ENCODE results near the gene STRADB. TPM values are rescaled to one million over a fixed set of nuclear protein-coding genes. Genes with fewer than 3 reads are reported as not detected.
"Not testable (repeated sequence)": the region's sequence is repeated elsewhere in the genome, so short reads cannot be mapped to it uniquely, and the experiment has no call there.

Gene STRADB
- total and polyA plus RNA-seq, 4 experiments from 2014 or later, result 17.3 to 36.2 (median 21.6) TPM

GRCh38 chr2:201472411-201472810 is 20.9 kb downstream of the STRADB start:
- Histone ChIP-seq H3K27me3 (ENCODE audit: insufficient read depth, low read length) (no peaks in the 10 kb centered on the region), H3K27ac (ENCODE audit: low read depth, low read length) (no peak overlapping the region), H3K9me3 (ENCODE audit: control insufficient read depth in 1 of 2, low read length in 2 of 2) (no peaks in the 10 kb centered on the region), H3K36me3 (ENCODE audit: insufficient read depth, low read length) (peaks cover 17% of the 10 kb centered on the region), H3K4me3 (ENCODE audit: low read length in 2 of 2) (no peak overlapping the region), H3K4me1 (ENCODE audit: insufficient read depth, low read length) (no peaks in the 10 kb centered on the region)
- intact Hi-C loops (cut with micrococcal nuclease), result no loop called here
- ChIA-PET CTCF (ENCODE audit: partially characterized antibody) (interaction anchor here (1.0 kb wide), 1 partner anchor 82 kb away, joined by 4 read pairs; no protein-coding TSS in a partner anchor), POLR2A (ENCODE audit: partially characterized antibody) (interaction anchor here (0.9 kb wide), 1 partner anchor 214 kb away, joined by 3 read pairs; no protein-coding TSS in a partner anchor)
- peaks cover 63 to 73% of the 10 kb centered on the region in 2 donors for H3K36me3 Mint-ChIP-seq
- H3K4me3 Mint-ChIP-seq, result no peak overlapping the region
- no peaks in the 10 kb centered on the region for H3K27me3 Mint-ChIP-seq
- H3K27ac Mint-ChIP-seq, result no peak overlapping the region
- DNase-seq, result no peak
- peaks cover 0 to 2% (median 0%) of the 10 kb centered on the region in 8 donors for H3K9me3 Mint-ChIP-seq
- peaks cover 0 to 1% (median 0%) of the 10 kb centered on the region in 4 donors for H3K4me1 Mint-ChIP-seq

GRCh38 chr2:201482543-201482942 is 31.0 kb downstream of the STRADB start:
- Histone ChIP-seq H3K27ac (ENCODE audit: low read depth, low read length) (no peak overlapping the region), H3K36me3 (ENCODE audit: insufficient read depth, low read length) (peaks cover under 1% of the 10 kb centered on the region), H3K4me3 (ENCODE audit: low read length in 2 of 2) (no peak overlapping the region), H3K4me1 (ENCODE audit: insufficient read depth, low read length) (no peaks in the 10 kb centered on the region), H3K27me3 (ENCODE audit: insufficient read depth, low read length) (no peaks in the 10 kb centered on the region), H3K9me3 (ENCODE audit: control insufficient read depth in 1 of 2, low read length in 2 of 2) (no peaks in the 10 kb centered on the region)
- intact Hi-C loops (cut with micrococcal nuclease), result no loop called here
- ChIA-PET CTCF (ENCODE audit: partially characterized antibody) (no interaction called here), POLR2A (ENCODE audit: partially characterized antibody) (no interaction called here)
- Mint-ChIP-seq H3K9me3 (peaks cover 0 to 3% (median 0%) of the 10 kb centered on the region in 8 donors), H3K27ac (no peak overlapping the region), H3K4me3 (no peak overlapping the region), H3K4me1 (no peaks in the 10 kb centered on the region), H3K27me3 (peaks cover 0 to 2% of the 10 kb centered on the region in 2 donors), H3K36me3 (peaks cover 12 to 16% of the 10 kb centered on the region in 2 donors)
- DNase-seq, result no peak

GRCh38 chr2:201483342-201483741 is 31.8 kb downstream of the STRADB start:
- Histone ChIP-seq H3K4me3 (ENCODE audit: low read length in 2 of 2) (no peak overlapping the region), H3K9me3 (ENCODE audit: control insufficient read depth in 1 of 2, low read length in 2 of 2) (no peaks in the 10 kb centered on the region), H3K27me3 (ENCODE audit: insufficient read depth, low read length) (no peaks in the 10 kb centered on the region), H3K4me1 (ENCODE audit: insufficient read depth, low read length) (no peaks in the 10 kb centered on the region), H3K27ac (ENCODE audit: low read depth, low read length) (no peak overlapping the region), H3K36me3 (ENCODE audit: insufficient read depth, low read length) (no peaks in the 10 kb centered on the region)
- no peak for DNase-seq
- intact Hi-C loops (cut with micrococcal nuclease), result no loop called here
- ChIA-PET CTCF (ENCODE audit: partially characterized antibody) (no interaction called here), POLR2A (ENCODE audit: partially characterized antibody) (no interaction called here)
- Mint-ChIP-seq H3K4me1 (no peaks in the 10 kb centered on the region), H3K9me3 (peaks cover 0 to 3% (median 0%) of the 10 kb centered on the region in 8 donors), H3K27ac (no peak overlapping the region), H3K4me3 (no peak overlapping the region), H3K27me3 (peaks cover 0 to 2% of the 10 kb centered on the region in 2 donors), H3K36me3 (peaks cover 10 to 14% of the 10 kb centered on the region in 2 donors)

- peaks cover 6 to 10% of the 10 kb centered on the region in 2 donors for H3K36me3 Mint-ChIP-seq
- CTCF ChIA-PET (ENCODE audit: partially characterized antibody), result not testable (repeated sequence)
These were observed 32.2 kb downstream of the STRADB start for GRCh38 chr2:201483758-201484157.

GRCh38 chr2:201484805-201485204 is 33.3 kb downstream of the STRADB start:
- intact Hi-C loops (cut with micrococcal nuclease), result no loop called here
- POLR2A ChIA-PET (ENCODE audit: partially characterized antibody), result interaction anchor here (0.6 kb wide), 1 partner anchor 75 kb away, joined by 3 read pairs; no protein-coding TSS in a partner anchor

More at GRCh38 chr2:201483758-201484157, 32.2 kb downstream of the STRADB start:
- H3K27me3 ChIP-seq (ENCODE audit: insufficient read depth, low read length); POLR2A ChIA-PET (ENCODE audit: partially characterized antibody); H3K4me1 ChIP-seq (ENCODE audit: insufficient read depth, low read length); H3K27ac Mint-ChIP-seq; H3K36me3 ChIP-seq (ENCODE audit: insufficient read depth, low read length); DNase-seq; H3K27me3 Mint-ChIP-seq; H3K9me3 ChIP-seq (ENCODE audit: control insufficient read depth in 1 of 2, low read length in 2 of 2); H3K4me3 ChIP-seq (ENCODE audit: low read length in 2 of 2); H3K4me1 Mint-ChIP-seq; H3K9me3 Mint-ChIP-seq; intact Hi-C loops (cut with micrococcal nuclease); H3K27ac ChIP-seq (ENCODE audit: low read depth, low read length); H3K4me3 Mint-ChIP-seq: not testable (repeated sequence)

GRCh38 chr2:201490291-201490690 is 38.8 kb downstream of the STRADB start:
- intact Hi-C loops (cut with micrococcal nuclease), result no loop called here
- no peak overlapping the region for H3K27ac ChIP-seq (ENCODE audit: low read depth, low read length)
- Mint-ChIP-seq H3K9me3 (peaks cover 0 to 3% (median 0%) of the 10 kb centered on the region in 8 donors), H3K4me3 (no peak overlapping the region), H3K4me1 (no peaks in the 10 kb centered on the region), H3K27me3 (peaks cover 0 to 4% of the 10 kb centered on the region in 2 donors), H3K36me3 (no peaks in the 10 kb centered on the region), H3K27ac (no peak overlapping the region)
- no peak overlapping the region for H3K4me3 ChIP-seq (ENCODE audit: low read length in 2 of 2)
- no peaks in the 10 kb centered on the region for H3K36me3 ChIP-seq (ENCODE audit: insufficient read depth, low read length)
- POLR2A ChIA-PET (ENCODE audit: partially characterized antibody), result no interaction called here
- H3K9me3 ChIP-seq (ENCODE audit: control insufficient read depth in 1 of 2, low read length in 2 of 2), result no peaks in the 10 kb centered on the region
- no peak for DNase-seq
- CTCF ChIA-PET (ENCODE audit: partially characterized antibody), result interaction anchor here (0.6 to 1.1 kb wide), 2 partner anchors 220 to 622 kb away, joined by 3 to 4 read pairs; no protein-coding TSS in a partner anchor
- no peaks in the 10 kb centered on the region for H3K27me3 ChIP-seq (ENCODE audit: insufficient read depth, low read length)
- no peaks in the 10 kb centered on the region for H3K4me1 ChIP-seq (ENCODE audit: insufficient read depth, low read length)

More at GRCh38 chr2:201484805-201485204, 33.3 kb downstream of the STRADB start:
- H3K36me3 ChIP-seq (ENCODE audit: insufficient read depth, low read length), result no peaks in the 10 kb centered on the region
- H3K27me3 ChIP-seq (ENCODE audit: insufficient read depth, low read length), result no peaks in the 10 kb centered on the region
- no peak overlapping the region for H3K27ac ChIP-seq (ENCODE audit: low read depth, low read length)
- CTCF ChIA-PET (ENCODE audit: partially characterized antibody), result no interaction called here
- DNase-seq, result no peak
- no peaks in the 10 kb centered on the region for H3K9me3 ChIP-seq (ENCODE audit: control insufficient read depth in 1 of 2, low read length in 2 of 2)
- Mint-ChIP-seq H3K4me3 (no peak overlapping the region), H3K4me1 (no peaks in the 10 kb centered on the region), H3K27me3 (peaks cover 0 to 2% of the 10 kb centered on the region in 2 donors), H3K9me3 (peaks cover 0 to 3% (median 0%) of the 10 kb centered on the region in 8 donors), H3K27ac (no peak overlapping the region), H3K36me3 (peaks cover 6 to 10% of the 10 kb centered on the region in 2 donors)
- H3K4me3 ChIP-seq (ENCODE audit: low read length in 2 of 2), result no peak overlapping the region
- no peaks in the 10 kb centered on the region for H3K4me1 ChIP-seq (ENCODE audit: insufficient read depth, low read length)

GRCh38 chr2:201496785-201497184 is 45.2 kb downstream of the STRADB start:
- H3K27me3 Mint-ChIP-seq, result peaks cover 0 to 8% of the 10 kb centered on the region in 2 donors
- no peaks in the 10 kb centered on the region for H3K4me1 Mint-ChIP-seq

More at GRCh38 chr2:201496785-201497184, 45.2 kb downstream of the STRADB start:
- intact Hi-C loops (cut with micrococcal nuclease), result no loop called here
- no peaks in the 10 kb centered on the region for H3K27me3 ChIP-seq (ENCODE audit: insufficient read depth, low read length)
- H3K4me3 ChIP-seq (ENCODE audit: low read length in 2 of 2), result no peak overlapping the region
- ChIA-PET CTCF (ENCODE audit: partially characterized antibody) (no interaction called here), POLR2A (ENCODE audit: partially characterized antibody) (no interaction called here)
- no peaks in the 10 kb centered on the region for H3K4me1 ChIP-seq (ENCODE audit: insufficient read depth, low read length)
- DNase-seq, result no peak
- Mint-ChIP-seq H3K9me3 (peaks cover under 1 to 9% (median 6%) of the 10 kb centered on the region in 8 donors), H3K27ac (no peak overlapping the region), H3K4me3 (no peak overlapping the region), H3K36me3 (peaks cover 0 to 6% of the 10 kb centered on the region in 2 donors)
- H3K36me3 ChIP-seq (ENCODE audit: insufficient read depth, low read length), result no peaks in the 10 kb centered on the region
- H3K9me3 ChIP-seq (ENCODE audit: control insufficient read depth in 1 of 2, low read length in 2 of 2), result no peaks in the 10 kb centered on the region
- H3K27ac ChIP-seq (ENCODE audit: low read depth, low read length), result no peak overlapping the region
